Stimulated activated naive B cell treated with anti-CD40 and anti-IgM and Interleukin-4, amounts not matched to agents 10 μg/mL and 1 μg/mL and 100 μg/mL, for 72 hours (primary cell): ENCODE measurements around the gene AANAT.

ENCODE experiments used
- ATAC-seq, 2 donors: fragments of 150-1000 bp; cut with Tn5 transposase; replicated peaks; 2 replicates each; pipeline ENCODE4 v1.10.0; 2021; ENCODE audit warnings: moderate library complexity in 1 of 2
- DNase-seq: peaks from one replicate; pipeline ENCODE4 v3.0.0; 2021
- H3K27ac Mint-ChIP-seq: one replicate; pipeline ENCODE4 v1.8.0; 2022; ENCODE audit warnings: mild to moderate bottlenecking, mixed read lengths
- H3K27me3 Mint-ChIP-seq, 2 donors: one replicate each; pipeline ENCODE4 v1.8.0; 2022; ENCODE audit warnings: mixed read lengths in 2 of 2
- H3K36me3 Mint-ChIP-seq, 2 donors: one replicate each; pipeline ENCODE4 v1.8.0; 2022; ENCODE audit warnings: mixed read lengths in 2 of 2, mild to moderate bottlenecking in 1 of 2
- H3K4me1 Mint-ChIP-seq, 2 donors: one replicate each; pipeline ENCODE4 v1.8.0; 2022; ENCODE audit warnings: mixed read lengths in 2 of 2, mild to moderate bottlenecking in 1 of 2
- H3K4me3 Mint-ChIP-seq, 2 donors: one replicate each; pipeline ENCODE4 v1.8.0; 2022; ENCODE audit warnings: mild to moderate bottlenecking in 2 of 2, mixed read lengths in 2 of 2, moderate library complexity in 1 of 2
- H3K9me3 Mint-ChIP-seq, 2 donors: one replicate each; pipeline ENCODE4 v1.8.0; 2022; ENCODE audit warnings: mixed read lengths in 2 of 2, mild to moderate bottlenecking in 1 of 2

The AANAT gene

GRCh38 chr17:76469076-76469990, 1.9 kb downstream of the AANAT start:
- DNase-seq (no peak), ATAC-seq (no peak)
- Mint-ChIP-seq H3K36me3 (peaks cover 26 to 29% of the 10 kb centered on the region in 2 donors), H3K9me3 (no peaks in the 10 kb centered on the region), H3K4me1 (peaks cover 30 to 53% of the 10 kb centered on the region in 2 donors), H3K4me3 (no peak overlapping the region), H3K27ac (peak overlapping the region; percentile 31), H3K27me3 (no peaks in the 10 kb centered on the region)

DNA sequence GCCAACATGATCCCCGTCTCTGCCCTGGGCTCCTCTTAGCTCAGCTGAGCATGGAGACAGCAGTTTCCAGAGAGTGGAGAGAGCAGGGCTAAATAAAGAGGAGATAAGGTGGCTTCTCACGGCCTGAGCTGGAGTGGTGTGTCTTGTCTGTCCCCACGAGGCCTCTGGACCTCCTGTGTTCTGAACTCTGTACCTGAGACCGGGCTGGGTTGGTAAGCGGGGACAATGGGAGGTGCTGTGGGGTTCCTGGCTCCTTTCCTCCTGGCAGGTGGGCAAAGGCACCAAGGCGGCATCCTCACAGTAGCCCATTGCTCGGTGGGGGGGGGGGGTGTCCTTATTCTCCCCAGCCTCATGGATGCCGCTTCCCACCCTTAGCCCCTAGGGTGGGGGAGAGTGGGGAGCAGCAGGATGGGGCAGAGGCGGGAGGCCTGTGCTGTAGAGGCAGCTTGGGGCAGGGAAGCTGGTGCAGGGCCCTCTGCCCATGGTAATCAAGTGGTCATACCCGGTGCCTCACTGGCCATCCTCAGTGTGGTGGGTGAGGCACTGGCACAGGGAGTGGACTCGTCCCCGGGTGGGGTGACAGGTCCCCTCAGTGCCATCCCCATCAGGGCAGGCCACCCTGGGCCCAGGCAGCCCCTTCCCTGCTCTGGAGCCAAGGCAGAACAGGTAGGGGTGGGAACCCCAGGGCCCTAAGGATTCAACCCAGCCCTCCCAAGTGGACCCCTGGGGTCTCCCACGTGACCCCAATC, 2.8 kb downstream of the AANAT start:
- H3K36me3 Mint-ChIP-seq: peaks cover 29 to 33% of the 10 kb centered on the region in 2 donors
- ATAC-seq: no peak
- H3K4me1 Mint-ChIP-seq: peaks cover 30 to 54% of the 10 kb centered on the region in 2 donors
- no peak overlapping the region for H3K4me3 Mint-ChIP-seq
- no peaks in the 10 kb centered on the region for H3K9me3 Mint-ChIP-seq
- H3K27me3 Mint-ChIP-seq: no peaks in the 10 kb centered on the region
- H3K27ac Mint-ChIP-seq: peak overlapping the region; percentile 37
- no peak for DNase-seq

GRCh38 chr17:76471498-76472257, 4.3 kb downstream of the AANAT start:
- DNase-seq (no peak), ATAC-seq (no peak)
- no peaks in the 10 kb centered on the region for H3K9me3 Mint-ChIP-seq
- H3K27me3 Mint-ChIP-seq: no peaks in the 10 kb centered on the region
- peak overlapping the region; percentile 78 for H3K27ac Mint-ChIP-seq
- peaks cover 35 to 45% of the 10 kb centered on the region in 2 donors for H3K36me3 Mint-ChIP-seq
- H3K4me1 Mint-ChIP-seq: peaks cover 22 to 48% of the 10 kb centered on the region in 2 donors
- no peak overlapping the region for H3K4me3 Mint-ChIP-seq

GRCh38 chr17:76472258-76472645, 4.8 kb downstream of the AANAT start:
- no peaks in the 10 kb centered on the region for H3K9me3 Mint-ChIP-seq
- DNase-seq: no peak
- H3K27me3 Mint-ChIP-seq: no peaks in the 10 kb centered on the region
- H3K27ac Mint-ChIP-seq: no peak overlapping the region
- H3K4me3 Mint-ChIP-seq: no peak overlapping the region
- ATAC-seq: no peak
- peaks cover 19 to 45% of the 10 kb centered on the region in 2 donors for H3K4me1 Mint-ChIP-seq
- H3K36me3 Mint-ChIP-seq: peaks cover 37 to 50% of the 10 kb centered on the region in 2 donors

- no peak for DNase-seq
- H3K36me3 Mint-ChIP-seq: peaks cover 37 to 53% of the 10 kb centered on the region in 2 donors
- H3K4me1 Mint-ChIP-seq: peaks cover 18 to 45% of the 10 kb centered on the region in 2 donors
- no peaks in the 10 kb centered on the region for H3K27me3 Mint-ChIP-seq
- H3K27ac Mint-ChIP-seq: peak overlapping the region; percentile 85
- ATAC-seq: no peak
- H3K9me3 Mint-ChIP-seq: no peaks in the 10 kb centered on the region
- H3K4me3 Mint-ChIP-seq: no peak overlapping the region
Measured at GRCh38 chr17:76472726-76473125, 5.3 kb downstream of the AANAT start.

GRCh38 chr17:76473541-76473985, 6.2 kb downstream of the AANAT start:
- no peaks in the 10 kb centered on the region for H3K27me3 Mint-ChIP-seq
- H3K4me1 Mint-ChIP-seq: peaks cover 14 to 38% of the 10 kb centered on the region in 2 donors
- peak overlapping the region; percentile 85 for H3K27ac Mint-ChIP-seq
- H3K36me3 Mint-ChIP-seq: peaks cover 45 to 60% of the 10 kb centered on the region in 2 donors
- DNase-seq (no peak), ATAC-seq (peak; percentile 44 to 53)
- H3K4me3 Mint-ChIP-seq: no peak overlapping the region
- no peaks in the 10 kb centered on the region for H3K9me3 Mint-ChIP-seq

GRCh38 chr17:76474238-76474637, 6.8 kb downstream of the AANAT start:
- peaks cover 14 to 36% of the 10 kb centered on the region in 2 donors for H3K4me1 Mint-ChIP-seq
- no peaks in the 10 kb centered on the region for H3K27me3 Mint-ChIP-seq
- H3K4me3 Mint-ChIP-seq: no peak overlapping the region
- no peaks in the 10 kb centered on the region for H3K9me3 Mint-ChIP-seq
- H3K36me3 Mint-ChIP-seq: peaks cover 48 to 64% of the 10 kb centered on the region in 2 donors
- DNase-seq: no peak
- no peak for ATAC-seq
- H3K27ac Mint-ChIP-seq: no peak overlapping the region

DNA sequence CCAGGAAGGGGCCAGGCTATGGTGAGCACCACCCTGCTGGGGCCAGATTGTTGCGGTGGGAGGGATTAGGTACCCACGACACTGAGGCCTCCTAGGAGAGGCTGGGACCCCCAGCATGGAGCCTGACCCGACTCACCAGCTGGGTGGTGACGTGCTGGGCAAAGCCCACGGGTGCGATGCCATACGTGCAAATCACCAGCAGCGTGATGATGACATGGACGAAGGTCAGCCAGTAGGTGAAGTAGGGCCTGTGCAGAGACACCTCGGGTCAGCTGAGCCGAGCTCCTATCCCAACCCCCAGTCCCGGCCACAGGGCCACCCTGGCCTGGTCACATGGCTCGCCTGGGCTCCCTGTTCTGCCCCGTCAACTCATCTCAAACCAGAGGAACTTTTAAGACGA, 7.5 kb downstream of the AANAT start:
- no peak for ATAC-seq

GRCh38 chr17:76475302-76475701, 7.9 kb downstream of the AANAT start:
- H3K36me3 Mint-ChIP-seq: peaks cover 50 to 68% of the 10 kb centered on the region in 2 donors
- H3K4me1 Mint-ChIP-seq: peaks cover 20 to 38% of the 10 kb centered on the region in 2 donors
- ATAC-seq (no peak), DNase-seq (no peak)
- H3K4me3 Mint-ChIP-seq: no peak overlapping the region
- H3K27ac Mint-ChIP-seq: peak overlapping the region; percentile 83
- no peaks in the 10 kb centered on the region for H3K9me3 Mint-ChIP-seq
- H3K27me3 Mint-ChIP-seq: no peaks in the 10 kb centered on the region

More for the DNA sequence above, 7.5 kb downstream of the AANAT start:
- peak overlapping the region; percentile 83 for H3K27ac Mint-ChIP-seq
- H3K36me3 Mint-ChIP-seq: peaks cover 50 to 68% of the 10 kb centered on the region in 2 donors
- H3K27me3 Mint-ChIP-seq: no peaks in the 10 kb centered on the region
- DNase-seq: no peak
- H3K9me3 Mint-ChIP-seq: no peaks in the 10 kb centered on the region
- no peak overlapping the region for H3K4me3 Mint-ChIP-seq
- peaks cover 20 to 37% of the 10 kb centered on the region in 2 donors for H3K4me1 Mint-ChIP-seq

GRCh38 chr17:76476736-76477135, 9.3 kb downstream of the AANAT start:
- H3K4me3 Mint-ChIP-seq: no peak overlapping the region
- H3K4me1 Mint-ChIP-seq: peaks cover 27 to 45% of the 10 kb centered on the region in 2 donors
- DNase-seq: no peak
- H3K27me3 Mint-ChIP-seq: no peaks in the 10 kb centered on the region
- peak overlapping the region; percentile 32 for H3K27ac Mint-ChIP-seq
- no peaks in the 10 kb centered on the region for H3K9me3 Mint-ChIP-seq
- ATAC-seq: no peak
- H3K36me3 Mint-ChIP-seq: peaks cover 42 to 66% of the 10 kb centered on the region in 2 donors

- no peak overlapping the region for H3K27ac Mint-ChIP-seq
- DNase-seq (no peak), ATAC-seq (no peak)
- no peak overlapping the region for H3K4me3 Mint-ChIP-seq
- peaks cover 33 to 52% of the 10 kb centered on the region in 2 donors for H3K4me1 Mint-ChIP-seq
- no peaks in the 10 kb centered on the region for H3K27me3 Mint-ChIP-seq
- H3K36me3 Mint-ChIP-seq: peaks cover 38 to 66% of the 10 kb centered on the region in 2 donors
- no peaks in the 10 kb centered on the region for H3K9me3 Mint-ChIP-seq
Measured at GRCh38 chr17:76477576-76477975, 10.2 kb downstream of the AANAT start.

DNA sequence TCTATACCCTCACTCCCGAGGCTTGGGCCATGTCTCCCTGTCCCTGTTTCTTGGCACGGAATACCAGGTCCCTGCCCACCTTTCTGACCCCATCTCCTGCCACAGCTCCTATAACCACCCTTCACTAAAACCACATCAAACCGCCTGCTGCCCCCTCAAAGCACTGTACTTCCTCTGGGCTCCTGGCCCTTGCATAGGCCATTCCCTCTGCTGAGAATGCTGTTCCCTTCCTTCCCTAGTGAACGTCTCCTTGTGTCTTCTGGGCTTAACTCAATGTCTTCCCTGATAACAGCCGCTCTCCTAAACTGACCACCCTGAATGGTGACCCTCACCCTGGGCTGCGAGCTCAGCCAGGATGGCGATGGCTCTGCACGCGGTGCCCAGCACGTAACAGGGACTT, 10.7 kb downstream of the AANAT start:
- H3K27me3 Mint-ChIP-seq: no peaks in the 10 kb centered on the region
- H3K9me3 Mint-ChIP-seq: no peaks in the 10 kb centered on the region
- H3K27ac Mint-ChIP-seq: peak overlapping the region; percentile 37
- ATAC-seq (no peak), DNase-seq (no peak)
- peaks cover 37 to 57% of the 10 kb centered on the region in 2 donors for H3K4me1 Mint-ChIP-seq
- no peak overlapping the region for H3K4me3 Mint-ChIP-seq
- H3K36me3 Mint-ChIP-seq: peaks cover 33 to 61% of the 10 kb centered on the region in 2 donors

DNA sequence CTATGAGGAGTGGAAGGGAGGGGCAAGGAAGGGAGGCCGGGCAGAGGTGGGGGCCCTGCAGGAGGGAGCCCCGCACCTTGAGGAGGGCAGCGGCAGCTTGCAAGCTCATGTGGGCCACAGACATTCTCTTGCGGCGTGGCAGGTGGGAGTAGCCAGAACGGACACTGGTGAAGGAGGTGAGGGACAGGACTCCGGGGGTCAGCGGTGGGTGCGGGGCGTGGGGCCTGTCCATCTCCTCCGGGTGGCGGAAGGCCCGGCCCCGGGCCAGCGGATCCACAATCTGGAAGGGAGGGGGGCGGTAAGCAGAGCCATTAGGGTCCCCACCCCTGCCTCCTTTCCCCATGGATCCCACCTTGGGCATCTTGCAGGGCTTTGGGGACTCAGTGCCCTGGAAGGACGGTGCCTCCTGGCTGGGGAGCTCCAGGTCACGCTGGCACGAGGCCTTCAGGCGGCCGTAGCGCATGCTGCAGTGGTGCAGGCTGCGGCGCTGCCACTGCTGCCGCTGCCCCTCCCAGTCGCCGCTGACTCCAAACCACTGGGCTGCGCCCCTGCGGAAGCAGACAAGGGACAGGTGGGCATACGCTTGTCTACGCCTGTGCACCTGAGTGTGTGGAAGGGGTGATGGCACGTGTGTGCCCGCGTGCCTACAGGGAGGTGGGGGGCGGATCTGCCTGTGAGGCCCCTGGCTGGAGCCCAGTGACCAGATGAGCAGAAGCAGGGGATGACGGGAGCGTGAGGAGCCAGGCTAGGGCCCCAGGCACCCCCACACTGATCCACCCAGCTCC, 11.5 kb downstream of the AANAT start:
- no peaks in the 10 kb centered on the region for H3K27me3 Mint-ChIP-seq
- DNase-seq: no peak
- H3K27ac Mint-ChIP-seq: peak overlapping the region; percentile 89
- peaks cover 38 to 59% of the 10 kb centered on the region in 2 donors for H3K4me1 Mint-ChIP-seq
- H3K4me3 Mint-ChIP-seq: peak overlapping the region in 1 of 2 donors; percentile 30
- H3K9me3 Mint-ChIP-seq: no peaks in the 10 kb centered on the region
- ATAC-seq: no peak
- H3K36me3 Mint-ChIP-seq: peaks cover 31 to 60% of the 10 kb centered on the region in 2 donors
